ENCODE results near the gene LIMCH1.

DNA sequence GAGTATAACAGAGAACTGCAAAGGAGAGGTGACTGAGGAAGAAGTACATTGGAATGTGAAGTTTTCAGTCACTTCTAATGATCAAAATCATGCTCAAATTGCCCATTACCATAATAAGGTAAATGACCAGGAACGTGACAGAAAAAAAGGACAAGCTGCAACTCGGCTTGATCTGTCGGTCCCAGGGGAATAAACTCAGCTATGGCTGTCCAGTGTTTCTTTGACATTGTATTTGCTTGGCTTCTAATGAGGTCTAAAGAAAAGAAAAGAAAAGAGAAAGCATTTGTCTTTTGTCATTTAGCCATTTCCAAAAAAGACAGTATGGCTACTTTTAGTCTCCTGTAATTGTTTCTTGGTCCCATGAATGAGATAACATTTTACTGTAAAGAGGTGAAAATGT, 185.3 kb downstream of the LIMCH1 start:
- no peak for TF ChIP-seq POLR2A (IDR thresholded peaks at IDR 0.05; ENCODE audit: low read depth, low read length)
- no peak for TF ChIP-seq POLR2AphosphoS5 (IDR thresholded peaks at IDR 0.05; ENCODE audit: low read depth, low read length)
